Chondrocyte (in vitro differentiated cells): ENCODE results near the gene STK32C. TPM values are rescaled to one million over a fixed set of nuclear protein-coding genes. Genes with fewer than 3 reads are reported as not detected.
"Not testable (repeated sequence)": the region's sequence is repeated elsewhere in the genome, so short reads cannot be mapped to it uniquely, and the experiment has no call there.

Source experiments
- DNase-seq: peaks from one replicate; pipeline ENCODE4 v3.0.0; 2021; ENCODE audit warnings: mixed read lengths, low spot score
- H3K27ac Mint-ChIP-seq: one replicate; pipeline ENCODE4 v1.8.0; 2021; ENCODE audit warnings: mild to moderate bottlenecking, moderate library complexity, mixed read lengths; ENCODE audit not compliant: unreplicated experiment
- H3K27me3 Mint-ChIP-seq: 2 replicates; pipeline ENCODE4 v1.8.0; 2021; ENCODE audit warnings: low read depth, mixed read lengths
- H3K36me3 Mint-ChIP-seq: 2 replicates; pipeline ENCODE4 v1.8.0; 2021; ENCODE audit warnings: low read depth, mixed read lengths
- H3K4me1 Mint-ChIP-seq: 2 replicates; pipeline ENCODE4 v1.8.0; 2021; ENCODE audit warnings: low read depth, mild to moderate bottlenecking, mixed read lengths
- H3K4me3 Mint-ChIP-seq: one replicate; pipeline ENCODE4 v1.8.0; 2021; ENCODE audit warnings: mild to moderate bottlenecking, moderate library complexity, mixed read lengths; ENCODE audit not compliant: unreplicated experiment
- H3K9me3 Mint-ChIP-seq: 2 replicates; pipeline ENCODE4 v1.8.0; 2021; ENCODE audit warnings: low read depth, mixed read lengths
- CTCF ChIP-seq: fragments of 200-600 bp; sonication (generic); IDR thresholded peaks from 2 replicates; pipeline ENCODE4 v1.5.0; 2021; ENCODE audit warnings: antibody characterized with exemption, mild to moderate bottlenecking, moderate library complexity
- total RNA-seq: library from RNA; stranded (reverse); gene quantifications from 3 replicates; pipeline ENCODE4 v1.2.1, GENCODE V29; 2021

Gene STK32C
- total RNA-seq, 1 donor from 2014 or later: 17.9 TPM

DNA sequence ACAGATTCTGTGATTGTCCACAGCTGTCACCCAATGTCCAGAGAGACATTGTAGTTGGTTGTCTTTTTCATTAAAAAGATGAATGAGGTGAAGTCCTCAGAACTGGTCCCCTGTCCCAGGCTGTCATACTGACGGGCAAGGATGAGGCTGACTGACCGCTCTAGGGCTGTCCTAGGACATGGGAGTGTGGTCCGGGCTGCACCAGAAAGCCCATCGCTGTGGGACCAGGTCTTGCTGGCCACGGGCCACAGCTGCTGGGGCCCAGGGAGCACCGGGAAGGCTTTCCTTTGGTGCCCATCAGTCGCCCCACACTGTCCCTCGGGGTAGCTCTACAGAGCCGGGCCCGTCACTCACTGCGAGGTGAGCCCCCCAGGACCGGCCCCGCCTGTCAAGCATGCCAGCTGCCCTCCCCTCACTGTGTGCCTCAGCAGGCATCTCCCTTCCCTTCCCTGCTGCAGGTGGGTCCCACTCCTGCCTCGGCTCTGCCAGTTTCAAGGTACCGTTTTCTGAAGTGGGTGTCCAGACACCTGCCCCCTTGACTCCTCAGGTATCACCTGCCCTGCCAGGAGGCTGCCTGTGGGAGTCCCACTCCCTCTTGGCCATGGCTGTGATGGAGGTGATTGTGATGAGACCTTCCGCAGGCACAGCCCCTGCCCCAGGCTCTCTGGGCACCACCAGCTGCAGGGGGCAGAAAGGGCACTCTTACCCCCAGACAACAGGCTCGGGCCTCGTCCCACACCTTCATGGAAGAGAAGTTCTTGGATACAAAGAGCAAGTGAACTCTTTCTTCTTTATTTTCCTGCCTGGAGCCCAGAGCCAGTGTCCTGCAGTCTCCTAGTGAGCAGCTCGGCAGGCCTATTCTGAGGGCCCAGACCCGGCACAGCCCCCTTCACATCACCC lies 46.0 kb upstream of the STK32C start:
- Mint-ChIP-seq H3K4me1 (no peaks in the 10 kb centered on the region), H3K36me3 (peaks cover 4% of the 10 kb centered on the region), H3K4me3 (no peak overlapping the region), H3K27me3 (no peaks in the 10 kb centered on the region), H3K9me3 (no peaks in the 10 kb centered on the region), H3K27ac (no peak overlapping the region)
- peak; percentile 90 for DNase-seq
- TF ChIP-seq CTCF: no peak

DNA sequence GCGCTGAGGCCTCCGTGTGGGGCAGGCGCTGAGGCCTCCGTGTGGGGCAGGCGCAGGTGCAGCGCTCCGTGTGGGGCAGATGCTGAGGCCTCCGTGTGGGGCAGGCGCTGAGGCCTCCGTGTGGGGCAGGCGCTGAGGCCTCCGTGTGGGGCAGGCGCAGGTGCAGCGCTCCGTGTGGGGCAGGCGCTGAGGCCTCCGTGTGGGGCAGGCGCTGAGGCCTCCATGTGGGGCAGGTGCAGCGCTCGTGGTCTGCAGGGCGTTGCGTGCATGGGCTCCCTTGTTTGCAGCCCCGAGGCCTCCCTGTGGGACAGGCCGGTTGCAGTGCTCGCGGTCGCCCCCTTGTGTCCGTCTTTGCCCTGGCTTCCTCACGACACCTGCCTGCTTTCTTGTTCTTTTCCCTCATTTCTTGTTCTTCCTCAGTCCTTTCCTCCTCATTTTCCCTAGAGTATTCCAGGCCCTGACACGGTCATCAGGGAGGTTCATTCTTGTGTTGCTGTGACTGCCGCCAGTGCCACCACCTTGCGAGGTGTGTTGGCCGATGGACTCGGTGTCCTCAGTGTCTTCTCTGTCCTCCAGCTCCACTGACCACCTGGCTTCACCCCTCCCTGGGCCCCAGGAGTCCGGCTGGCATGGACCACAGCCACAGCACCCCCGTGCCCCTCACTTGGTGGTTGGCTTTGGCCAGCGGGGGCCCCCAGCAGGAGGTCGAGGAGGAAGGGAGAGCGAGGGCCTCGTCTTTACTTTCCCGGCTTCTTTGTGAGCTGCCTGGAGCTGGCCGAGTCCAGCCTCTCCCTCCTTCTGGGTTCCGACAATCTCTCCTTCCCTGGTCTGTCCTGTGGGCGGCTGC lies 44.9 kb upstream of the STK32C start:
- peak; percentile 81 for TF ChIP-seq CTCF
- not testable (repeated sequence) for H3K36me3 Mint-ChIP-seq, H3K4me1 Mint-ChIP-seq, H3K27ac Mint-ChIP-seq, H3K27me3 Mint-ChIP-seq, H3K4me3 Mint-ChIP-seq, H3K9me3 Mint-ChIP-seq
- DNase-seq: peak; percentile 80

DNA sequence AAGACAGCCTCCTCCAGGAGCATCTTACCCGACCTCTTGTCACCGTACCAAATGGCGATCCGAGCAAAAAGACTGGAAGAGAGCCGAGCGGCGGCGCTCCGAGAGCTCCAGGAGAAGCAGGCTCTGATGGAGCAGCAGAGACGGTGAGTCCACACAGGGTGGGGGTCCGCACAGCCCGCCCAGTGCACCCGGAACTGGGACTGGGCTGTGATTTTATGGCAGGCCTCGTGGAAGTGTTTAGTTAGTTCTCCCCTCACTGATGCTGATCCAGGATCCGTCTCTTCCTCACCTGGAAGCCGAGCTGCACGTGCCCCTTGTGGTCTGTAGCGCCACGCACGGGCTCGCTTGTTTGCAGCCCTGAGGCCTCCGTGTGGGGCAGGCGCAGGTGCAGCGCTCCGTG lies 43.9 kb upstream of the STK32C start:
- TF ChIP-seq CTCF: no peak
- Mint-ChIP-seq H3K27me3 (no peaks in the 10 kb centered on the region), H3K9me3 (no peaks in the 10 kb centered on the region), H3K36me3 (peaks cover 10% of the 10 kb centered on the region), H3K4me3 (no peak overlapping the region), H3K27ac (no peak overlapping the region), H3K4me1 (no peaks in the 10 kb centered on the region)
- DNase-seq: peak; percentile 49

GRCh38 chr10:132350946-132351345 lies 43.2 kb upstream of the STK32C start:
- Mint-ChIP-seq H3K9me3 (no peaks in the 10 kb centered on the region), H3K27ac (no peak overlapping the region), H3K4me3 (no peak overlapping the region), H3K27me3 (no peaks in the 10 kb centered on the region), H3K36me3 (peaks cover 9% of the 10 kb centered on the region), H3K4me1 (no peaks in the 10 kb centered on the region)
- TF ChIP-seq CTCF: no peak
- peak; percentile 83 for DNase-seq

- no peaks in the 10 kb centered on the region for H3K4me1 Mint-ChIP-seq
- H3K27me3 Mint-ChIP-seq: no peaks in the 10 kb centered on the region
- no peaks in the 10 kb centered on the region for H3K9me3 Mint-ChIP-seq
- no peak overlapping the region for H3K27ac Mint-ChIP-seq
- DNase-seq: peak; percentile 83
- no peak for TF ChIP-seq CTCF
- peaks cover 10% of the 10 kb centered on the region for H3K36me3 Mint-ChIP-seq
- H3K4me3 Mint-ChIP-seq: no peak overlapping the region
Measured at GRCh38 chr10:132350391-132350790, 42.6 kb upstream of the STK32C start.
